Testis (tissue), 3 donors: ENCODE data around the gene PPM1D. TPM values are rescaled to one million over a fixed set of nuclear protein-coding genes. Genes with fewer than 3 reads are reported as not detected.

ENCODE experiments used
- DNase-seq: peaks from one replicate; pipeline ENCODE4 v3.0.0-alpha.2; 2019
- H3K27ac ChIP-seq, 2 donors: fragments of 200-600 bp; sonication (generic); one replicate each; pipeline ENCODE4 v1.5.1; 2019
- H3K27me3 ChIP-seq: fragments of 200-600 bp; sonication (generic); one replicate; pipeline ENCODE4 v1.5.1; 2019
- H3K36me3 ChIP-seq: fragments of 200-600 bp; sonication (generic); one replicate; pipeline ENCODE4 v1.5.1; 2017; ENCODE audit warnings: low read depth; ENCODE audit errors: missing control alignments
- H3K4me1 ChIP-seq: fragments of 200-600 bp; sonication (generic); one replicate; pipeline ENCODE4 v1.5.1; 2019
- H3K4me3 ChIP-seq, 2 donors: fragments of 200-600 bp; sonication (generic); one replicate each; pipeline ENCODE4 v1.5.1; 2017 to 2019
- H3K9me3 ChIP-seq: fragments of 200-600 bp; sonication (generic); one replicate; pipeline ENCODE4 v1.5.1; 2017
- POLR2A ChIP-seq: fragments of 450-650 bp; IDR thresholded peaks from one replicate; pipeline ENCODE4 v1.6.1; 2017; ENCODE audit warnings: antibody characterized with exemption, mild to moderate bottlenecking, moderate library complexity
- WGBS, 2 donors: methylation state at CpG; one replicate each; pipeline ENCODE4 v1.1.5; 2018; 5-methylcytosine and 5-hydroxymethylcytosine counted together
- intact Hi-C: fragments of 100-400 bp; cut with DNase I; formaldehyde crosslinking; loops from one replicate; pipeline ENCODE4 v1.15.1; 2023; ENCODE audit warnings: low total_unique reads
- polyA plus RNA-seq: library from polyadenylated mRNA; stranded (reverse); fragments of 350-450 nt; fragmentation: Illumina TruSeq; extraction: RNeasy Lipid Tissue Mini Kit (QIAGEN cat#74804); gene quantifications from one replicate; pipeline ENCODE4 v1.2.3, GENCODE V29; 2014; ENCODE audit warnings: low read depth, low replicate concordance; ENCODE audit not compliant: insufficient read depth
- total RNA-seq, 2 donors: library from RNA; depleted of rRNA; stranded (reverse); fragments of >200 nt; gene quantifications; one replicate each; pipeline ENCODE4 v1.2.3, GENCODE V29; 2016
- TF ChIP-seq, protein P1 (sequence below), 3 experiments: fragments of 450-650 bp in 2 of 3; fragments of 200-600 bp in 1 of 3; sonication (generic) in 1 of 3; IDR thresholded peaks; one replicate each; pipeline ENCODE4 v1.5.1; 2016 to 2019; ENCODE audit warnings: antibody characterized with exemption in 3 of 3, mild to moderate bottlenecking in 2 of 3, moderate library complexity in 1 of 3

PPM1D gene
- total and polyA plus RNA-seq, 3 donors from 2014 or later: 31.5 to 40.7 (median 34.9) TPM

DNA sequence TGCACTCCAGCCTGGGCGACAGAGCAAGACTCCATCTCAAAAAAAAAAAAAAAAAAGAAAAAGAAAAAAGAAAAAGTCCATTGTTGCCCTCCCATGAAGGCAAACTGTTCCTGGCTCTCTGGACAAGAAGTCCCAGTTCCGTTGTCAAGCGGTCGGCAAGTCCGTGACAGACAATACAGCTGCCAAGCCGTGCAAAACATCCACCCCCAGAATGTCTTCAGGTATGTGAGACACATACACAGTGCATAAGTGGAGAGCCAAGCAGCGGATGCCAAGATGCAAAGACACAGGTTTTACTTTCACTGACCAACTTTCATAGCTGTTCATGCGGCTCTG, 40.4 kb upstream of the PPM1D start:
- no peaks in the 10 kb centered on the region for H3K4me1 ChIP-seq
- no peak for TF ChIP-seq POLR2A
- TF ChIP-seq, protein P1, sequence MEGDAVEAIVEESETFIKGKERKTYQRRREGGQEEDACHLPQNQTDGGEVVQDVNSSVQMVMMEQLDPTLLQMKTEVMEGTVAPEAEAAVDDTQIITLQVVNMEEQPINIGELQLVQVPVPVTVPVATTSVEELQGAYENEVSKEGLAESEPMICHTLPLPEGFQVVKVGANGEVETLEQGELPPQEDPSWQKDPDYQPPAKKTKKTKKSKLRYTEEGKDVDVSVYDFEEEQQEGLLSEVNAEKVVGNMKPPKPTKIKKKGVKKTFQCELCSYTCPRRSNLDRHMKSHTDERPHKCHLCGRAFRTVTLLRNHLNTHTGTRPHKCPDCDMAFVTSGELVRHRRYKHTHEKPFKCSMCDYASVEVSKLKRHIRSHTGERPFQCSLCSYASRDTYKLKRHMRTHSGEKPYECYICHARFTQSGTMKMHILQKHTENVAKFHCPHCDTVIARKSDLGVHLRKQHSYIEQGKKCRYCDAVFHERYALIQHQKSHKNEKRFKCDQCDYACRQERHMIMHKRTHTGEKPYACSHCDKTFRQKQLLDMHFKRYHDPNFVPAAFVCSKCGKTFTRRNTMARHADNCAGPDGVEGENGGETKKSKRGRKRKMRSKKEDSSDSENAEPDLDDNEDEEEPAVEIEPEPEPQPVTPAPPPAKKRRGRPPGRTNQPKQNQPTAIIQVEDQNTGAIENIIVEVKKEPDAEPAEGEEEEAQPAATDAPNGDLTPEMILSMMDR (IDR thresholded peaks at IDR 0.05): no peak
- DNase-seq: no peak
- no peak overlapping the region for H3K4me3 ChIP-seq
- no peak overlapping the region for H3K27ac ChIP-seq
- no peaks in the 10 kb centered on the region for H3K9me3 ChIP-seq
- no peaks in the 10 kb centered on the region for H3K27me3 ChIP-seq
- no peaks in the 10 kb centered on the region for H3K36me3 ChIP-seq
- intact Hi-C loops: no loop called here
- 64 to 68% methylated on average over 8 of the region's 8 CpGs for WGBS, 2 donors

DNA sequence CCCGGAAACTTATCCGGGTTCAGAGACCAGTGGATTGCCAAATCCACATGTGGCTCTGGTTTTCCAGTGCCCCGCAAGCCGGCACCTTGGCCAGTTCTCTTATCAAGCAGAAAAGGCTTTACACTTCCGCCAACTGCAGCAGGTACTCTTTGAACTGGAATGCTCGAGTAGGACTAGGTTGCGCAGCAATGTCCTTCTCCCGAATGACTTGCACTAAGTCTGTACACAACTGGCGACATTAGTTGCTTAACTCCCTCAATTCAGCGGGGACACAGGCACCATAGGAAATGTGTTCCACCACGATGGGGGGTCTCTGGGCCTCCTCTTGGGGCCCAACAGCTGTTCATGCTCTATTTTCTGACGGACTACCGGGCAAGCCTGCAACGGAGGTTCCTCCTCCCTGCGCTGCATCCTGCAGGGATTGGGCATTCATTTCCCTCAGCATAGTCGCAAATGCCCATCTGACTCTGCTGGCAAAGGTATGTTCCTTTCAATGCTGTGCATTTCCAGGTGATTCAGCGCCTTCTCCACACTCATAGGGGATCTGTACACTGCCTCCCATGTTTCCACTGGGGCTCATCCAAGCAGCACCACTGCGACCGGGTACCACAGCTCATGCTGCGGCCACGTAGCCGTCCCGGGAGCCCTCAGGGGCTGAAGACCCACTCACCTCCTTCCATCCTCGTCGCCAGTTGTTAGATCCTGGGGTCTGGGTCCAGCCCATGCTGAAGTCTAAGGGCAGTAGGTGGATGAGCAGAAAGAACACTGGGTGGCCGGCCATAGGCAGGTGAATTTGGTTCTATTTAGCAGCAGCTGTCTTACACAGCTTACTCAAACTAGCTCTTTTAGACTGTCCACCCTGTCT, 39.8 kb upstream of the PPM1D start:
- no peak for TF ChIP-seq POLR2A
- TF ChIP-seq, protein P1 (IDR thresholded peaks at IDR 0.05): no peak
- H3K27me3 ChIP-seq: no peaks in the 10 kb centered on the region
- DNase-seq: no peak
- H3K27ac ChIP-seq: no peak overlapping the region
- intact Hi-C loops: no loop called here
- no peaks in the 10 kb centered on the region for H3K36me3 ChIP-seq
- 64 to 69% methylated on average over 25 to 26 of the region's 26 CpGs for WGBS, 2 donors
- no peaks in the 10 kb centered on the region for H3K4me1 ChIP-seq
- no peak overlapping the region for H3K4me3 ChIP-seq
- no peaks in the 10 kb centered on the region for H3K9me3 ChIP-seq

DNA sequence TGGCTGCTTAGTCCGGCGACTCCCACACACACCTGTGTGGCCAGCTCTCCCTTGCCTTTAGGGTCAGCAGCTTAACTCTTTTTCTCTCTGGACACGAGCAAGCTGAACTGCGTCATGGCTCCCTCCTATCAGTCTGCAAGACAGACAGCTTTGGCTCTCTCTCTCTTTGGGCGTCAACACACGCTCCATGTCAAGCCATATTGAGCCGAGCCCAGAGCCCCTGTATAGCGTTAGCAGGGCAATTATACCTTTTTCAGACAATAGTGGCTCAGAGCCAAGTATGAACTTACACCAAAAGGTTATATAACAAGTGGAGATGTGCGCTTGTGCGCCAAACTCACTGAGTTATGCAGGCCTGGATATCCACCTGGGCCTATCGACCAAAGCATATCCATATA, 39.1 kb upstream of the PPM1D start:
- intact Hi-C loops: no loop called here
- no peaks in the 10 kb centered on the region for H3K27me3 ChIP-seq
- WGBS, 2 donors: 60 to 63% methylated on average over 11 of the region's 11 CpGs
- no peak overlapping the region for H3K4me3 ChIP-seq
- H3K4me1 ChIP-seq: no peaks in the 10 kb centered on the region
- no peak for DNase-seq
- no peak overlapping the region for H3K27ac ChIP-seq
- no peaks in the 10 kb centered on the region for H3K9me3 ChIP-seq
- H3K36me3 ChIP-seq: no peaks in the 10 kb centered on the region
- TF ChIP-seq, protein P1 (IDR thresholded peaks at IDR 0.05): no peak
- no peak for TF ChIP-seq POLR2A

DNA sequence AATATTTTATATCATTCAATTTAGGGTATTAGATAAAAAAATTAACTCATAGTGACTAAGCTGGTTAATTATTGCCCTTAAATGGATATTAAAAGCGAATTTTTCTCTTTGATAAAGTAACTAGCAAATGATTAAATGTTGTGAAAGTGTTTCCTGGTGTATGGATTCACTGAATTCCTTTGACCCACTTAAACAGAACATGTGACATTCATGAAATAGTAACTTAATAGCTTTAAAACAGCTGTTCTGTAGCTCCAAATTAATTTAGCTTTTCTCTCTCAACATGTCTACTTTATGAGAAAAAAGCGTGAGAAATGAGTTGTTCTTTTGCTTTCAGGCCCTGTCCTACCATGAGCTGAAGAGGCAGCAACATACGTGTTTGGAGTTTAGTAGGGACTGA, 37.6 kb upstream of the PPM1D start:
- no peaks in the 10 kb centered on the region for H3K36me3 ChIP-seq
- H3K9me3 ChIP-seq: no peaks in the 10 kb centered on the region
- H3K4me1 ChIP-seq: no peaks in the 10 kb centered on the region
- H3K27me3 ChIP-seq: no peaks in the 10 kb centered on the region
- intact Hi-C loops: no loop called here
- H3K27ac ChIP-seq: no peak overlapping the region
- DNase-seq: no peak
- no peak for TF ChIP-seq POLR2A
- TF ChIP-seq, protein P1 (IDR thresholded peaks at IDR 0.05): no peak
- no peak overlapping the region for H3K4me3 ChIP-seq
- WGBS, 2 donors: 75 to 81% methylated on average over 3 of the region's 3 CpGs

DNA sequence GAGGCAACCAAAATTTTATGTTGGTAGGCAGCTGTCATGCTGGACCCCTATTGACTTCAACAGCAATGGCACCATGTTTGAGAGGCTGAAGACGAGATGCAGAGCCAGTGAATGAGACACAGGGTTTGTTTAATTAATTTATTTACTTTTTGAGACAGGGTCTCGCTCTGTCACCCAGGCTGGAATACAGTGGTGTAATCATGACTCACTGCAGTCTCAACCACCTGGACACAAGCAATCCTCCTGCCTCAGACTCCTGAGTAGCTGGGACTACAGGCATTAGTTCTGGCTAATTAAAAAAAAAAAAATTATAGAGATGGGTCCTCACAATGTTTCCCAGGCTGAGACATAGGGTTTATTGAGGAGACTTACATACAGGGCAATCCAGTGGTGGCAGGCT, 36.2 kb upstream of the PPM1D start:
- no peaks in the 10 kb centered on the region for H3K36me3 ChIP-seq
- intact Hi-C loops: no loop called here
- TF ChIP-seq, protein P1 (IDR thresholded peaks at IDR 0.05): no peak
- no peak for TF ChIP-seq POLR2A
- no peaks in the 10 kb centered on the region for H3K4me1 ChIP-seq
- H3K4me3 ChIP-seq: no peak overlapping the region
- 80 to 100% methylated on average over 2 of the region's 2 CpGs for WGBS, 2 donors
- DNase-seq: no peak
- no peaks in the 10 kb centered on the region for H3K9me3 ChIP-seq
- no peak overlapping the region for H3K27ac ChIP-seq
- H3K27me3 ChIP-seq: no peaks in the 10 kb centered on the region
